Measurements from ENCODE around the gene PRMT2.

The PRMT2 gene

GRCh38 chr21:46608672-46609111 lies 26.8 kb upstream of the PRMT2 start:
- Histone ChIP-seq H3K4me1 (ENCODE audit: insufficient read depth, insufficient read length) (peaks cover 7% of the 10 kb centered on the region), H3K9ac (ENCODE audit: insufficient read length, low read depth) (no peak overlapping the region), H3K9me3 (ENCODE audit: insufficient read depth, low read length) (no peaks in the 10 kb centered on the region; the same call in 1 of the 2 replicates), H3K4me3 (ENCODE audit: insufficient read length, low read depth) (no peak overlapping the region), H3K36me3 (ENCODE audit: insufficient read depth, insufficient read length, low read length) (no peaks in the 10 kb centered on the region), H3K27me3 (ENCODE audit: insufficient read depth, insufficient read length) (no peaks in the 10 kb centered on the region)
- no peak for DNase-seq (ENCODE audit: low read depth, low spot score)
- TF ChIP-seq ZNF274 (IDR thresholded peaks at IDR 0.05; ENCODE audit: low read depth, low read length), result no peak
- no peak for TF ChIP-seq YY1 (IDR thresholded peaks at IDR 0.05; ENCODE audit: insufficient read depth, insufficient read length)
- TF ChIP-seq SUZ12 (IDR thresholded peaks at IDR 0.05; ENCODE audit: extremely low read depth, insufficient read depth, insufficient read length), result no peak

GRCh38 chr21:46610018-46610701 lies 25.3 kb upstream of the PRMT2 start:
- H3K9me3 ChIP-seq (ENCODE audit: insufficient read depth, low read length), result no peaks in the 10 kb centered on the region; the same call in 1 of the 2 replicates
- no peak overlapping the region for H3K4me3 ChIP-seq (ENCODE audit: insufficient read length, low read depth)
- no peak for TF ChIP-seq YY1 (IDR thresholded peaks at IDR 0.05; ENCODE audit: insufficient read depth, insufficient read length)
- no peak for TF ChIP-seq SUZ12 (IDR thresholded peaks at IDR 0.05; ENCODE audit: extremely low read depth, insufficient read depth, insufficient read length)
- TF ChIP-seq ZNF274 (IDR thresholded peaks at IDR 0.05; ENCODE audit: low read depth, low read length), result no peak
- no peaks in the 10 kb centered on the region for H3K36me3 ChIP-seq (ENCODE audit: insufficient read depth, insufficient read length, low read length)
- DNase-seq (ENCODE audit: low read depth, low spot score), result no peak
- no peaks in the 10 kb centered on the region for H3K27me3 ChIP-seq (ENCODE audit: insufficient read depth, insufficient read length)
- no peak overlapping the region for H3K9ac ChIP-seq (ENCODE audit: insufficient read length, low read depth)
- peaks cover 3% of the 10 kb centered on the region for H3K4me1 ChIP-seq (ENCODE audit: insufficient read depth, insufficient read length)

GRCh38 chr21:46613391-46613790 lies 22.1 kb upstream of the PRMT2 start:
- H3K27me3 ChIP-seq (ENCODE audit: insufficient read depth, insufficient read length), result no peaks in the 10 kb centered on the region
- no peaks in the 10 kb centered on the region for H3K36me3 ChIP-seq (ENCODE audit: insufficient read depth, insufficient read length, low read length)
- H3K9ac ChIP-seq (ENCODE audit: insufficient read length, low read depth), result no peak overlapping the region
- H3K4me3 ChIP-seq (ENCODE audit: insufficient read length, low read depth), result no peak overlapping the region
- no peaks in the 10 kb centered on the region; the same call in 1 of the 2 replicates for H3K9me3 ChIP-seq (ENCODE audit: insufficient read depth, low read length)
- H3K4me1 ChIP-seq (ENCODE audit: insufficient read depth, insufficient read length), result no peaks in the 10 kb centered on the region
- TF ChIP-seq ZNF274 (IDR thresholded peaks at IDR 0.05; ENCODE audit: low read depth, low read length), result no peak
- no peak for TF ChIP-seq SUZ12 (IDR thresholded peaks at IDR 0.05; ENCODE audit: extremely low read depth, insufficient read depth, insufficient read length)
- DNase-seq (ENCODE audit: low read depth, low spot score), result no peak

- Histone ChIP-seq H3K9ac (ENCODE audit: insufficient read length, low read depth) (no peak overlapping the region), H3K36me3 (ENCODE audit: insufficient read depth, insufficient read length, low read length) (no peaks in the 10 kb centered on the region), H3K9me3 (ENCODE audit: insufficient read depth, low read length) (no peaks in the 10 kb centered on the region), H3K4me1 (ENCODE audit: insufficient read depth, insufficient read length) (peaks cover 2% of the 10 kb centered on the region), H3K4me3 (ENCODE audit: insufficient read length, low read depth) (no peak overlapping the region), H3K27me3 (ENCODE audit: insufficient read depth, insufficient read length) (no peaks in the 10 kb centered on the region)
- no peak for TF ChIP-seq ZNF274 (IDR thresholded peaks at IDR 0.05; ENCODE audit: low read depth, low read length)
- no peak for TF ChIP-seq YY1 (IDR thresholded peaks at IDR 0.05; ENCODE audit: insufficient read depth, insufficient read length)
- TF ChIP-seq SUZ12 (IDR thresholded peaks at IDR 0.05; ENCODE audit: extremely low read depth, insufficient read depth, insufficient read length), result no peak
- no peak for DNase-seq (ENCODE audit: low read depth, low spot score)
Measured at GRCh38 chr21:46616050-46616449, 19.4 kb upstream of the PRMT2 start.

- Histone ChIP-seq H3K9ac (ENCODE audit: insufficient read length, low read depth) (no peak overlapping the region), H3K36me3 (ENCODE audit: insufficient read depth, insufficient read length, low read length) (no peaks in the 10 kb centered on the region), H3K4me3 (ENCODE audit: insufficient read length, low read depth) (no peak overlapping the region), H3K9me3 (ENCODE audit: insufficient read depth, low read length) (no peaks in the 10 kb centered on the region), H3K4me1 (ENCODE audit: insufficient read depth, insufficient read length) (peaks cover 6% of the 10 kb centered on the region), H3K27me3 (ENCODE audit: insufficient read depth, insufficient read length) (no peaks in the 10 kb centered on the region)
- no peak for DNase-seq (ENCODE audit: low read depth, low spot score)
- TF ChIP-seq ZNF274 (IDR thresholded peaks at IDR 0.05; ENCODE audit: low read depth, low read length) (no peak), YY1 (IDR thresholded peaks at IDR 0.05; ENCODE audit: insufficient read depth, insufficient read length) (no peak), SUZ12 (IDR thresholded peaks at IDR 0.05; ENCODE audit: extremely low read depth, insufficient read depth, insufficient read length) (no peak)
Measured at GRCh38 chr21:46616656-46617055, 18.8 kb upstream of the PRMT2 start.

GRCh38 chr21:46617267-46618051 lies 18.0 kb upstream of the PRMT2 start:
- no peaks in the 10 kb centered on the region for H3K27me3 ChIP-seq (ENCODE audit: insufficient read depth, insufficient read length)
- no peaks in the 10 kb centered on the region for H3K36me3 ChIP-seq (ENCODE audit: insufficient read depth, insufficient read length, low read length)
- H3K9me3 ChIP-seq (ENCODE audit: insufficient read depth, low read length), result no peaks in the 10 kb centered on the region
- DNase-seq (ENCODE audit: low read depth, low spot score), result no peak
- H3K4me1 ChIP-seq (ENCODE audit: insufficient read depth, insufficient read length), result peaks cover 10% of the 10 kb centered on the region
- no peak for TF ChIP-seq ZNF274 (IDR thresholded peaks at IDR 0.05; ENCODE audit: low read depth, low read length)
- TF ChIP-seq SUZ12 (IDR thresholded peaks at IDR 0.05; ENCODE audit: extremely low read depth, insufficient read depth, insufficient read length), result no peak
- no peak for TF ChIP-seq YY1 (IDR thresholded peaks at IDR 0.05; ENCODE audit: insufficient read depth, insufficient read length)
- H3K9ac ChIP-seq (ENCODE audit: insufficient read length, low read depth), result no peak overlapping the region
- no peak overlapping the region for H3K4me3 ChIP-seq (ENCODE audit: insufficient read length, low read depth)

- H3K36me3 ChIP-seq (ENCODE audit: insufficient read depth, insufficient read length, low read length), result no peaks in the 10 kb centered on the region
- peaks cover 10% of the 10 kb centered on the region for H3K4me1 ChIP-seq (ENCODE audit: insufficient read depth, insufficient read length)
- TF ChIP-seq ZNF274 (IDR thresholded peaks at IDR 0.05; ENCODE audit: low read depth, low read length) (no peak), YY1 (IDR thresholded peaks at IDR 0.05; ENCODE audit: insufficient read depth, insufficient read length) (no peak), SUZ12 (IDR thresholded peaks at IDR 0.05; ENCODE audit: extremely low read depth, insufficient read depth, insufficient read length) (no peak)
- H3K9me3 ChIP-seq (ENCODE audit: insufficient read depth, low read length), result no peaks in the 10 kb centered on the region
- no peak overlapping the region for H3K9ac ChIP-seq (ENCODE audit: insufficient read length, low read depth)
- H3K27me3 ChIP-seq (ENCODE audit: insufficient read depth, insufficient read length), result no peaks in the 10 kb centered on the region
- no peak for DNase-seq (ENCODE audit: low read depth, low spot score)
- no peak overlapping the region for H3K4me3 ChIP-seq (ENCODE audit: insufficient read length, low read depth)
Measured at GRCh38 chr21:46618738-46619379, 16.6 kb upstream of the PRMT2 start.
